Measurements from ENCODE around the gene HRH1. TPM values are rescaled to one million over a fixed set of nuclear protein-coding genes. Genes with fewer than 3 reads are reported as not detected.

Gene HRH1
- total RNA-seq, 1 donor from 2014 or later = 0.31 TPM

DNA sequence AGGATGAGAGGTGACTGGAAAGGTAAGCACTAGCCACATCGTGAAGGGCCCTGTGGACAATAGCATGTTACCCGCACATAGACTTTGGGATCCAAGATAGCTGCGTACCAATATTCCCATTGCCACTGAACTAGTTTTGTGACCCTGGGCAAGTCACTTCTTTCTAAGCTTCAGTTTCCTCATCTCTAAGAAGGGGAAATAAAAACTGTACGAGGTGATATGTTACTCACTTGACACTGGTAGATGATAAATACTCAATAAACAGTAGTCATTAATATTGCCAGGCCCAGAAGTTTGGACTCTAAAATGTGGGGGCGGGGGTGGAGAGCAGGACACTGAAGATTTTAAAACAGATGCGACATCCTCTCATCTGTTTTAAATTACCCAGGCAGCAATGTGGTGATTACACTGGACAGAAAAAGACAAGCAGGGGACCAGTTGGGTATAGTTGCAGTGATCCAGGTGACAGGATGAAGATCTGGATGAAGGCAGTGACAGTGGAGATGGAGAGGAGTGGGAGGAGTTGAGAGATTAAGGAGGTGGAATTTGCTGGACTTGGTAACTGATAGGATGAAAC lies 120.4 kb downstream of the HRH1 start:
- Mint-ChIP-seq H3K36me3 (peaks cover 24% of the 10 kb centered on the region), H3K27me3 (ENCODE audit: low read depth) (no peaks in the 10 kb centered on the region), H3K27ac (peak overlapping the region; percentile 45), H3K9me3 (peaks cover 11% of the 10 kb centered on the region), H3K4me3 (no peak overlapping the region), H3K4me1 (peaks cover 21% of the 10 kb centered on the region)
- DNase-seq (ENCODE audit: low spot score in 2 of 2, unreplicated experiment in 2 of 2) = no peak
- TF ChIP-seq, protein P1, sequence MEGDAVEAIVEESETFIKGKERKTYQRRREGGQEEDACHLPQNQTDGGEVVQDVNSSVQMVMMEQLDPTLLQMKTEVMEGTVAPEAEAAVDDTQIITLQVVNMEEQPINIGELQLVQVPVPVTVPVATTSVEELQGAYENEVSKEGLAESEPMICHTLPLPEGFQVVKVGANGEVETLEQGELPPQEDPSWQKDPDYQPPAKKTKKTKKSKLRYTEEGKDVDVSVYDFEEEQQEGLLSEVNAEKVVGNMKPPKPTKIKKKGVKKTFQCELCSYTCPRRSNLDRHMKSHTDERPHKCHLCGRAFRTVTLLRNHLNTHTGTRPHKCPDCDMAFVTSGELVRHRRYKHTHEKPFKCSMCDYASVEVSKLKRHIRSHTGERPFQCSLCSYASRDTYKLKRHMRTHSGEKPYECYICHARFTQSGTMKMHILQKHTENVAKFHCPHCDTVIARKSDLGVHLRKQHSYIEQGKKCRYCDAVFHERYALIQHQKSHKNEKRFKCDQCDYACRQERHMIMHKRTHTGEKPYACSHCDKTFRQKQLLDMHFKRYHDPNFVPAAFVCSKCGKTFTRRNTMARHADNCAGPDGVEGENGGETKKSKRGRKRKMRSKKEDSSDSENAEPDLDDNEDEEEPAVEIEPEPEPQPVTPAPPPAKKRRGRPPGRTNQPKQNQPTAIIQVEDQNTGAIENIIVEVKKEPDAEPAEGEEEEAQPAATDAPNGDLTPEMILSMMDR (IDR thresholded peaks at IDR 0.05; ENCODE audit: unreplicated experiment) = no peak

DNA sequence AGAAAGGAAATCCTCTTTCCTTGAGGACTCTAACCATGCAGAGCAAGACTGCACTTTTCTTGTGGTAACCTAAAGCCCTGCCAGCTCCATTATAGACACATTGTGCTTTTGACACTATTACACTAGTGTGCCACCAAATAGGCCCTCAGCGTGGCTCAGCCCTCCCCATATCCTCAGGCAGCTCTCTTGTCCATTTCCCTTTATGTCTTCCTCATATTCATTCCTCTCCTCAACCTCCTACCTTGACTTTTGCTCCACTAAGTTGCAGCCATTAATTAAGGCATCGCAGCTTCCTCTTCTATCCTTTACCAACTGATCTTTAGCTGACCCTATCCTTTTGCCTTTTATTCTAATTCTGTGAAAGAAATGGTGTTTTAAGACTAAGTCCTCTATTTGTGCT lies 121.6 kb downstream of the HRH1 start:
- DNase-seq (ENCODE audit: low spot score in 2 of 2, unreplicated experiment in 2 of 2) = no peak
- TF ChIP-seq, protein P1 (IDR thresholded peaks at IDR 0.05; ENCODE audit: unreplicated experiment) = no peak
- H3K36me3 Mint-ChIP-seq = peaks cover 25% of the 10 kb centered on the region
- H3K4me1 Mint-ChIP-seq = peaks cover 21% of the 10 kb centered on the region
- H3K9me3 Mint-ChIP-seq = peaks cover 11% of the 10 kb centered on the region
- H3K27ac Mint-ChIP-seq = no peak overlapping the region
- no peaks in the 10 kb centered on the region for H3K27me3 Mint-ChIP-seq (ENCODE audit: low read depth)
- H3K4me3 Mint-ChIP-seq = no peak overlapping the region

DNA sequence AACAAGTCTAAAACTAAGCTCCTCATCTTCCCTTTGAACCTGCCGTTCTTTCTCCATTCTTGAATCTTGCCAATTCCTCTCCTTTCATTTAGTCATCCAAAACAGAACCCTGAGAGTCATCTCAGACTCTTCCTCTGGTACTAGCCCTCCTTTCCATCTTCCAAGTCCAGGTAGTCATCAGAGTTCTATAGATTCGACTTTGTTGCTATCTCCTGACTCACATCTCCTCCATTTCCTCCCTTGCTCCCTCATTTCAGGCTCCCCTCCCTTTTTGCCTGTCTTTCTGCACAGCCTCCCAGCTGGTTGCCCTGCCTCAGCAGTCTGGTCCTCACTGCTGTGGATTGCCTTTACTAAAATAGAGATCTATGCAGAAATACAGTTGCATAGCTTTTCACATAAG lies 122.6 kb downstream of the HRH1 start:
- no peak overlapping the region for H3K4me3 Mint-ChIP-seq
- H3K9me3 Mint-ChIP-seq = peaks cover 11% of the 10 kb centered on the region
- peaks cover 25% of the 10 kb centered on the region for H3K36me3 Mint-ChIP-seq
- peaks cover 18% of the 10 kb centered on the region for H3K4me1 Mint-ChIP-seq
- no peaks in the 10 kb centered on the region for H3K27me3 Mint-ChIP-seq (ENCODE audit: low read depth)
- TF ChIP-seq, protein P1 (IDR thresholded peaks at IDR 0.05; ENCODE audit: unreplicated experiment) = no peak
- DNase-seq (ENCODE audit: low spot score in 2 of 2, unreplicated experiment in 2 of 2) = no peak
- H3K27ac Mint-ChIP-seq = no peak overlapping the region

DNA sequence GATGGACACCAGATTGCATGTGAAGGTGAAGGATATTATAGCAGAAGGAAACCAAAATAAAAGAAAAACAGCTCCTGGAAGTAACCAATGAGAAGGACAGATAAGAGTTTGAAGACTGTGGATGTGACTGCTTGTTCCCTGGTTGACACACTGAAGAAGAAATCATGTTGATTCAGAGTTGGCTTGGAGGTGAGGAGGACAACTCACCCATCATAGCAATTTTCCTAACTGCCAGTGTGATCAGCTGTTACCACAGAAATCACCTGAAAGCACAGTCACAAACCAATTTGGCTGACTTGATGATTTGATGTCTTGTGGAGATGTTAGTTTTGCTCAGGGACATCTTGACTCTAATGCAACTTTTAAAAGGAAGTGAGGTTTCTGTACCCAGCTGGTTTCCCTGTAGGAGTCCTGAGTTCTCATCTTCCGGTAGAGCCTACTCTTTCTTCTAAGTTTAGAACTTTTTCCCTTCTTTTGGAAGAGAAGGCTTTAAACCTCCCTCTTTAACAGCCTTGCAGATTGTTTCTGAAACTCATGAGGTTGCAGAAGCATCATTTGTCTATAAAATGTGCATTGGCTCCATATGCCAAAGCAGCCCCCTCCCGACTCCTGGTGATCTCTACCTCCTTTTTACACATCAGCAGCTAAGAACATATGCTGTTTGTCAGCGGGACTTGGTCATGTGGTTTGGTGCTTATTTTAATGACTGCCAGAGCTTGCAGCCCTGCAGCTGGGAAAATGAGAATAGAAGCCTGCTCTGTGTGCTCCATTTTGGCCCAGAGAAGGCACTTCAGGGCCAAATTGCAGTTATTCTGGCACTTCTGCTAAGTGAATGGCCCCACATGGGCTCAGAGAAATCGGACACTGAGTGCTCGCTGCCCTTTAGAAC lies 128.2 kb downstream of the HRH1 start:
- Mint-ChIP-seq H3K27ac (peak overlapping the region; percentile 14), H3K9me3 (no peaks in the 10 kb centered on the region), H3K4me3 (no peak overlapping the region), H3K36me3 (peaks cover 7% of the 10 kb centered on the region), H3K27me3 (ENCODE audit: low read depth) (no peaks in the 10 kb centered on the region), H3K4me1 (peaks cover 7% of the 10 kb centered on the region)
- TF ChIP-seq, protein P1 (IDR thresholded peaks at IDR 0.05; ENCODE audit: unreplicated experiment) = no peak
- DNase-seq (ENCODE audit: low spot score in 2 of 2, unreplicated experiment in 2 of 2) = no peak

DNA sequence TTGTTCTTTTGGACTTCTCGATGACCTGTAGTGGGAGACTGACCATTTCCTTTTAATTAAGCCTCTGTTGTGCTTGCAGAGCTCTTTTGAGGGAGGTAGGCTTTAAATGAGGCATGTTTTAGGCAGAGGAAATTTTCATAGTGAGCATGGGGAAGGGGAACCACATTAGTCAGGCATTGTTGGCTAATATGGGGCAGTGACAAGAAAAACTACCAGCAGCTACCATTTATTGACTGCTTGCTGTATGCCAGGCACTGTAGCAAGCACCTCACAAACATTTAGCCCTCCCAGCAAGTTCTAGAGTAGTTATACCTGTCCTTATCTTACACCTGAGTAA lies 128.8 kb downstream of the HRH1 start:
- peaks cover 11% of the 10 kb centered on the region for H3K4me1 Mint-ChIP-seq
- peak overlapping the region; percentile 14 for H3K27ac Mint-ChIP-seq
- H3K9me3 Mint-ChIP-seq = no peaks in the 10 kb centered on the region
- H3K36me3 Mint-ChIP-seq = peaks cover 4% of the 10 kb centered on the region
- TF ChIP-seq, protein P1 (IDR thresholded peaks at IDR 0.05; ENCODE audit: unreplicated experiment) = no peak
- DNase-seq (ENCODE audit: low spot score in 2 of 2, unreplicated experiment in 2 of 2) = no peak
- no peaks in the 10 kb centered on the region for H3K27me3 Mint-ChIP-seq (ENCODE audit: low read depth)
- no peak overlapping the region for H3K4me3 Mint-ChIP-seq

Data from mesothelial cell of epicardium (in vitro differentiated cells).